Uterus (tissue), 4 donors: ENCODE measurements around the gene COPE. TPM values are rescaled to one million over a fixed set of nuclear protein-coding genes. Genes with fewer than 3 reads are reported as not detected.
A peak's percentile ranks its signal among the peaks of the same experiment; 100 is the strongest.

Source experiments
- DNase-seq, 2 donors: peaks; one replicate each; pipeline ENCODE4 v3.0.0-alpha.2; 2019 to 2020
- H3K27ac ChIP-seq, 2 donors: fragments of 200-600 bp; sonication (generic); 1 replicate in 1 of 2; 2 replicates in 1 of 2; pipeline ENCODE4 v1.5.1; 2016 to 2018
- H3K27me3 ChIP-seq, 2 donors: fragments of 200-600 bp; sonication (generic); one replicate each; pipeline ENCODE4 v1.5.1; 2018 to 2019; ENCODE audit warnings: control low read depth in 1 of 2
- H3K36me3 ChIP-seq, 2 donors: fragments of 200-600 bp; sonication (generic); one replicate each; pipeline ENCODE4 v1.5.1; 2019; ENCODE audit warnings: control low read depth in 1 of 2
- H3K4me1 ChIP-seq, 2 donors: fragments of 200-600 bp; sonication (generic); one replicate each; pipeline ENCODE4 v1.5.1; 2018 to 2019; ENCODE audit warnings: control low read depth in 1 of 2
- H3K4me3 ChIP-seq, 2 donors: fragments of 200-600 bp; sonication (generic); 1 replicate in 1 of 2; 2 replicates in 1 of 2; pipeline ENCODE4 v1.5.1; 2018 to 2019; ENCODE audit warnings: mild to moderate bottlenecking in 1 of 2
- H3K9me3 ChIP-seq, 2 donors: fragments of 200-600 bp; sonication (generic); one replicate each; pipeline ENCODE4 v1.5.1; 2019; ENCODE audit warnings: control low read depth in 1 of 2
- CTCF ChIP-seq, 4 experiments: fragments of 200-600 bp in 2 of 4; fragments of 450-650 bp in 2 of 4; sonication (generic) in 2 of 4; IDR thresholded peaks; one replicate each; pipeline ENCODE4 v1.5.1; 2016 to 2019; ENCODE audit warnings: antibody characterized with exemption in 4 of 4, mild to moderate bottlenecking in 2 of 4, moderate library complexity in 1 of 4
- POLR2A ChIP-seq, 2 donors: fragments of 450-650 bp; IDR thresholded peaks; one replicate each; pipeline ENCODE4 v1.6.1; 2016; ENCODE audit warnings: antibody characterized with exemption in 2 of 2, mild to moderate bottlenecking in 1 of 2, moderate library complexity in 1 of 2
- intact Hi-C: fragments of 100-400 bp; cut with DNase I; formaldehyde crosslinking; loops from one replicate; pipeline ENCODE4 v1.15.1; 2023; ENCODE audit warnings: low total_unique reads
- total RNA-seq, 4 donors: library from RNA; depleted of rRNA in 3 of 4; stranded (reverse); fragments of >200 nt in 3 of 4; gene quantifications; one replicate each; pipeline versions ENCODE4 v1.1.0 to v1.2.4, GENCODE V29; 2014 to 2023
- donor health status: DM: yes; HTN: yes; CAD: no.

The COPE gene
- total RNA-seq, 4 donors from 2014 or later, result 93.7 to 190 (median 134) TPM

GRCh38 chr19:18940769-18941627, 21.8 kb upstream of the COPE start, which contains the start of gene HOMER3:
HOMER3 (minus strand) TSS chr19:18941217; CDS start chr19:18938982, 2,235 bp downstream.
- intact Hi-C loops, result no loop called here
- TF ChIP-seq CTCF (IDR thresholded peaks at IDR 0.05), result peak in 3 of 4 experiments; percentile 57 to 65 (median 62)
- TF ChIP-seq POLR2A (IDR thresholded peaks at IDR 0.05), result peak in 1 of 2 donors; percentile 24
- H3K27ac ChIP-seq, result peak within 1 kb of the TSS; percentile 73 to 76
- no peaks in the 10 kb centered on the region for H3K9me3 ChIP-seq
- no peaks in the 10 kb centered on the region for H3K36me3 ChIP-seq
- peak; percentile 74 to 83 for DNase-seq
- H3K27me3 ChIP-seq, result no peaks in the 10 kb centered on the region
- peaks cover 0 to 7% of the 10 kb centered on the region in 2 donors for H3K4me1 ChIP-seq
- peak within 1 kb of the TSS; percentile 75 to 79 for H3K4me3 ChIP-seq

- peak overlapping the region; percentile 73 to 76 for H3K27ac ChIP-seq
- intact Hi-C loops, result no loop called here
- H3K9me3 ChIP-seq, result no peaks in the 10 kb centered on the region
- peaks cover 0 to 7% of the 10 kb centered on the region in 2 donors for H3K4me1 ChIP-seq
- DNase-seq, result peak; percentile 55 to 63
- H3K27me3 ChIP-seq, result no peaks in the 10 kb centered on the region
- no peaks in the 10 kb centered on the region for H3K36me3 ChIP-seq
- TF ChIP-seq CTCF (IDR thresholded peaks at IDR 0.05) (no peak), POLR2A (IDR thresholded peaks at IDR 0.05) (no peak)
- H3K4me3 ChIP-seq, result peak overlapping the region; percentile 75 to 79
Observed at GRCh38 chr19:18939922-18940768, 21.0 kb upstream of the COPE start.

- Histone ChIP-seq H3K27ac (no peak overlapping the region), H3K27me3 (no peaks in the 10 kb centered on the region), H3K9me3 (no peaks in the 10 kb centered on the region), H3K4me3 (no peak overlapping the region), H3K36me3 (no peaks in the 10 kb centered on the region), H3K4me1 (peaks cover 0 to 7% of the 10 kb centered on the region in 2 donors)
- DNase-seq, result no peak
- TF ChIP-seq CTCF (IDR thresholded peaks at IDR 0.05) (no peak), POLR2A (IDR thresholded peaks at IDR 0.05) (no peak)
- intact Hi-C loops, result no loop called here
Observed at GRCh38 chr19:18939163-18939562, 20.0 kb upstream of the COPE start.

GRCh38 chr19:18933297-18933696, 14.1 kb upstream of the COPE start:
- Histone ChIP-seq H3K4me1 (no peaks in the 10 kb centered on the region), H3K36me3 (no peaks in the 10 kb centered on the region), H3K27me3 (no peaks in the 10 kb centered on the region), H3K9me3 (no peaks in the 10 kb centered on the region), H3K27ac (no peak overlapping the region), H3K4me3 (no peak overlapping the region)
- DNase-seq, result no peak
- intact Hi-C loops, result no loop called here
- no peak for TF ChIP-seq POLR2A (IDR thresholded peaks at IDR 0.05)

- no peaks in the 10 kb centered on the region for H3K36me3 ChIP-seq
- DNase-seq, result peak; percentile 75 to 76
- no peaks in the 10 kb centered on the region for H3K4me1 ChIP-seq
- peak overlapping the region in 1 of 2 donors; percentile 12 for H3K4me3 ChIP-seq
- H3K27me3 ChIP-seq, result no peaks in the 10 kb centered on the region
- H3K9me3 ChIP-seq, result no peaks in the 10 kb centered on the region
- TF ChIP-seq CTCF (IDR thresholded peaks at IDR 0.05), result no peak
- TF ChIP-seq POLR2A (IDR thresholded peaks at IDR 0.05), result no peak
- peak overlapping the region in 1 of 2 donors; percentile 50 for H3K27ac ChIP-seq
- intact Hi-C loops, result no loop called here
Observed at GRCh38 chr19:18932216-18932841, 13.1 kb upstream of the COPE start.
